OCI-M2 (cell line): ENCODE results near the gene ENPP3.

Experiments used
- DNase-seq: peaks from one replicate; lab custom pipeline; 2025; ENCODE audit not compliant: unreplicated experiment; lab: John Stamatoyannopoulos, UW

Gene ENPP3

DNA sequence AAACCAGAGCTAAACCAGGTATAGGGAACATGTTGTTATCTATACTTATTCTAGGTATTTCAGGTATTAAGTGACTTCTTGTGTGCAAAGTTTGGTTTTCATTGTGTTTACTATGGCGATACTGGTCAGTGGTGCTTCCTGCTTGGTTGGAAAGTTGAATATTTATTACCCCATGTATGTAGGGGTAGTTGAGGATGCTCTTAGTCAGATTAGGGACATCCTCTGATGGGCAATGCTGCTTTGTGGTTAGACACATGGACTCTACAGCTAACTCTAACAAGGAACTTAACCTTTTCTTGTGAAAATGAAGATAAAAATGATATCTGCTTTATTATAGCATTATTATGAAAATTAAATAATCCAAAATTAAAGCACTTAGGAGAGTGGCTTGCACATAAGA, 126.6 kb downstream of the ENPP3 start:
- DNase-seq = no peak

DNA sequence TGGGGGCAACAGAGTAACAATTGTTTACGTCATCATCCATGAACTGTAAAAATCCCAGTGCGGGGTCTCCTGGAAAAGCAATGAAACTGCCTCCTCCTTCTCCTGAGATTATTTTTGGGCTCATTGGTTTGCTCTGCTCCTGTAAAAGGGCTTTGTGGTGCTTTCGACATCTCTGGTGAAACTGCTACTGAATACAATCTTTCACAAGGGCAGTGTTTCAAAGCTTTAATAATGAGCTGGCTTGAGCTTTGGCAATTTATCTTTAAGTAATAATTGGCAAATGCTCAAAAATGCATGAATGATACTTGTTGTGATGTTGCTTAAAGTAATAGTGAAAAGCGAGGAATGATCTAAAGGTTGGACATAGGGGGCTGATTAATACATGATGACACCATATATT, 127.2 kb downstream of the ENPP3 start:
- DNase-seq = no peak

GRCh38 chr6:131765081-131765803, 128.1 kb downstream of the ENPP3 start:
- DNase-seq = no peak

DNA sequence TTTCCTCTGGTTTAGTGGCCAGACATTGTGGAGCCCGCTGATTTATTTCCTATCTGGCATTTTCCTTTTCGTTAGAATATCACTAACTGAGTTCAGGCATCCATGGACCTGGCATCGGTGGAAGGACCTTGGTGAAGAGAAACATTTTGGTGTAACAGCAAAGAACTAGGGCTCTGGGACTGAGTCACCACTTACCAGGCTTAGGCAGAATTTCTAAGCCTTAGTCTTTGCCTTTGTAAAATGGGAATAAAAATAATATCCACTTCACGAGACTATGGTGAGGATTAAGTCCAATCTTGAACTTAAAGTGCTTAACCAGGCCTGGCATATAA, 128.7 kb downstream of the ENPP3 start:
- DNase-seq = no peak

GRCh38 chr6:131766631-131767030, 129.5 kb downstream of the ENPP3 start:
- DNase-seq = no peak

DNA sequence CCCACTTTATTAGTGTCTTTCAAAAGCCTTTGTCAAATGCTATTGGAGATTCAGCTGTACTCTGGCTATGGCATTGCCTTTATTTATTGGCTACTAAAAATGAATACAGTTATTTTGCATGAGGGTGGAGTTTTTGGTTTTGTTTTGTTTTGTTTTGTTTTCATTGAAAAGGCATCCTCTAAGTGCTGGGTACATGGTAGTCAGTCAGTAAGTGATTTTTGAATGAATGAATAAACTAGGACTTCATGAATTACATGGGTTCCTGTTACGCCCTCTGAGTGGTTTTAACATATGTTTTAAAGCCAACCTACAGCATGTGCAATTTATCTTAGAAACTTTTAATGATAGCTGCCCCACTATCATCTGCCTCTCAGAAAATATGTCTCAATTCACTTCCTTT, 131.9 kb downstream of the ENPP3 start:
- DNase-seq = no peak

- no peak for DNase-seq
These were observed 132.5 kb downstream of the ENPP3 start for GRCh38 chr6:131769385-131770141.

DNA sequence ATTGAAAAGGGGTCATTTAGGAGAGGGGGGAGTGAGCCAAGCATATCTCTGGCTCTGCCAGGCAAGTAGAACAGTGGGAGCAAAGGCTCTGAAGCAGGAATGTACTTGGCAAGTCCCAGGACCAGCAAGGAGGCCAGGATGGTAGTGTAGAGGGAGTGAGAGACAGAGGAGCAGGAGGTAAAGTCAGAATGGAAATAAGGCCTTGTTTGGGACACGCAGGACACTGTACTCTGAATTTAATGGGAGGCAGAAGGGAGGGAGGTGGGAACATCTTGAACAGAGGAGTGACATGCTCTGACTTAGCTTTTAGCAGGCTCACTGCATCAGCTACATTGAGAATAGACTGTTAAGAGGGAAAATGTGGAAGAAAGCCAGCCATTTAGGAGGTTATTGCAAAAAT, 133.7 kb downstream of the ENPP3 start:
- DNase-seq = no peak

GRCh38 chr6:131773284-131773950, 136.3 kb downstream of the ENPP3 start:
- DNase-seq = no peak

DNA sequence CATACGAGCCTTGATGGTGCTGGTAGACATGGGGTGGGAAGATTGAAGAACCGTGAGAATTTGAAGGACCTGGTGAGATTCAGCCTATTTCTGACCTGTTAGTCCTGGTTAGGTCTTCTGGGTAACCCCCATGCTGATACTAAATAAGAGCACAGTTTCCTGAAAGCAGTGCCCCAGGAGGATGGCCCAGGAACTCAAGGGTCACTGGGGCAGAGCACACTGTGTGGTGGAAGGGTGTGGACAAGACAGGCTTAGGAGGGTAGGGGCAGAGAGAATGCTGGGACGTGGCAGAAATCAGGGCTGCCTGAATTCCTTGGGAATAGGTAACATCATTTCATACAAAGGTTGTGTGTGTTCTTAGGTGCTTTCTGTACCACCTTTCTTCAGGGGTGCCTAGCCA, 138.8 kb downstream of the ENPP3 start:
- DNase-seq = no peak

DNA sequence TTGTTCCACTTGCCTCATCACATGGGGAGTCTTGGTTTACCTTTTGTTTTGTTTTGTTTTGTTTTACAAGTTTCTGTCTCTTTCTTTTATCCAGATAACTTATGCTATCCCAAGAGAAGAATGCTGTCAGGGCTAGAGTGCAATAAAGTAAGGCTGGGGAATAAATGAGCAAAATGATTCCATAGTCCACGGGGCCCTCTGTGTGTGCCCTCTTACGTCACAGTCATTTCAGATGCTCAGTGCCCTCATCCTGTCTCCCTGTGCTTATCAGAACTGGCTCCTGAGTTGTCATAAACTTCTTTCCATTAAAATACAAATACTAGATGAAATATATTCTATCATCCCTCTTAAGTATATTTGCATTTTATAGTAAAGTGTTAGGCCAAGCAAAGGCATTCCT, 139.9 kb downstream of the ENPP3 start:
- no peak for DNase-seq

DNA sequence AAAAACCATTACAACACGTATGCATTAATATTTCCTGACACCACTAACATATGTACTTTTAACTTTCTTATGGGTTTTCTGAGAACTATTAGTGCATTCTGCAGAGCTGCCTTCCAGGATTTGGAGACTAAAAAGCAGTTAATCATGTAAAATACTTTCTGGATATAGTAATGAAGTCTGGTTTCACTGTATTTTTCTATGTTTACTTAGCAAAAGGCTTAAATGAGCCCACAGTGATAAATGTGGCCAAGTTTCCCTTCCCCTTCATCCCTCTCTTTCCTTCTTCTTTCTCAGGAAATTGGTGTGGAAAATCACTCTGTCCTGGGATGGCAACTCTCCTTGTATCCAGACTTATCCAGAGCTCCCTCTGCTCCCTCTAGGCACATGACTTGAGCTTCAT, 141.1 kb downstream of the ENPP3 start:
- DNase-seq = no peak

DNA sequence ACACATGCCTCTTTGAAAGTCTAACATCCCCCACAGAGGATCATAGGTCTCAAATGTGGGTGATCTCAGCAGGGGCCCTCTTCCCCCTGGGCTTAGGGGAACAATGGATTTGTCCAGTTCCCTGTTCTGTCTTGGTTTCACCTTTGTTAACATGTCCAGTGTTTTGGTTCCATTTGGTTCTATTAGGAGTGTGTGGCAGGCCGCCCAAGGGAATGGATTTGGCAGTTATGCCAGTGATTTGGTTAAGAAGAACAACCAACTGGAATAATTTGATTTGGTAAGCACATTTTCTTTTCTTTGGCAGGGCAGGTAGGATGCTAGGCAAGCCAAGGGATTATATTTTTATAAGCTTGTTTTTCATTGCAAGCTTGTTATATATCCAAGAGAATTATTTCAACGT, 142.2 kb downstream of the ENPP3 start:
- DNase-seq = no peak

DNA sequence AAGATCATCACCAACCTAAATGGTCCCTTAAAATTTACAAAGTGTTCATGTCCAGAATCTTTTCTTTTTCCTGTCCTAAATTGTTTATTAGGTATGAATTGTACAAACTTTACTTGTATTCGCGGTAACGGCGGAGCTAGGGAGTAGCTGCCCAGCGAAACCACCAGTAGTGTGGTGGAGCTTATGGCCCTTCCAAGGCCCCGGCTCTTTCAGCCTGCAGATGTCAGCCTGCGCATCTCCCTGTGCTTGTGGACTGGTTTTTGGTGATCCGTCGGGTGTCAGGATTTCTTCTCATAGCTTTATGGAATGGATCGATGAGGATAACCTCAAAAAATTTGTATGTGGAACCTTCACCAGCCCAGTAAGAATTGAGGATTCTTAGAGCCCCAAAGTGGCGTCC, 143.5 kb downstream of the ENPP3 start:
- DNase-seq = no peak

GRCh38 chr6:131781687-131782086, 144.6 kb downstream of the ENPP3 start:
- DNase-seq = no peak

DNA sequence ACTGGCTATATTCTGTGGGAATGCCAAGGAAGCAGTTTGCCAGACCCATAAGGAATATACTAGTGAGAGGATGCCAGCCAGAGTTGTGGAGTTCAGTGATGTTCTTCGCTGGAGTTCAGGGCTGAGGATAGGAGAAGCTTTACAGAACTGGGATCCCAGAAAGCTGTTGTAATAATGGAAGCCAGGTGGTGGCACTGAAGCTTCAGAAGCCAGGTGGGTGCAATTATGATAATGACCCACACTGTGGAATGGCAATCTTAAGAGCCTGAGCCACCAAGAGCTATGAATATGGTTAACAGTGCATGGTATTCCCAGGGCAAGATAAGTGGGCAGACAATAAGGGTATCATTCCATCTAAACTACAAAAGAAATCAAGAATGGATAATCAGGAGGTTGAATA, 145.7 kb downstream of the ENPP3 start:
- no peak for DNase-seq

GRCh38 chr6:131784561-131784960, 147.5 kb downstream of the ENPP3 start:
- no peak for DNase-seq

- DNase-seq = no peak
These were observed 150.0 kb downstream of the ENPP3 start for GRCh38 chr6:131787079-131787478.

- no peak for DNase-seq
These were observed 150.9 kb downstream of the ENPP3 start for GRCh38 chr6:131787766-131788712.

DNA sequence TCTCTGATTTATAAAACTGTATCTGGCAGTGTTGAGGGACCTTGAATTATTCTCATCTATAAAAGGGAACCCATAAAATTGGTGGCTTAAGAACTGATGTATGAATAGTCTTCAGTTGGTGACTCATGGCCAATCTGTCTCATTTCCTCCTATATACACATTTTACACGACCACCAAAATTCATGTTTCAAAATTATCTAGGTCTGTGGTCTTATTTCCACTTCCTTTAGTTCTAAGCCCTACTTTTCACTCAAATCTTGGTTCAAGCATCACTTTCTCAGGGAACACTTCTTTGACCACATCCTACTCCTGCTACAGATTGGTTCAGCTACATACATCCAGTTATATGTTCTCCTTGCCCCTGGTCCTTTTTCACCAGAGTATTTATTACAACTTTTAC, 152.1 kb downstream of the ENPP3 start:
- DNase-seq = no peak

DNA sequence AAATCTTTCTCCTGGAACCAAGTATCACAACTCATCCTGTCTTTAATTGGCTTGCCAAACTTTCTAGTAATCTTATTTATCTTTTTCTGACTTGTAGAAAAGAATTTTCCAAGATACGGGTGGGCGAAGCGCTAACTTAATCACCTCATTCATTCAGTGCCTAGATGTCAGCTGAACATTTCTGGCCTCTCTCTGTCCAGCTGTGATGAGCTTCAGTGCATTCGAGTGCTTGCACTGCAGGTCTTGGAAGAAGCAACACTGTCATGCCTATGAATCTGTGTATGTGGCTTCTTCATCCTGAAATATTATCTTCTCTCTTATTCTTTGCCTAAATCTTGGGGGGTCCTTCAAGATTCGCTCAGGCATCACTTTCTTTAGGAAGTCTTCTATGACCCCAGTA, 154.4 kb downstream of the ENPP3 start:
- no peak for DNase-seq
